Fibroblast of lung (primary cell): ENCODE measurements around the gene CACNA1E. TPM values are rescaled to one million over a fixed set of nuclear protein-coding genes. Genes with fewer than 3 reads are reported as not detected.
"Not testable (repeated sequence)": the region's sequence is repeated elsewhere in the genome, so short reads cannot be mapped to it uniquely, and the experiment has no call there.

ENCODE experiments used
- DNase-seq, 2 donors: peaks; one replicate each; pipeline versions ENCODE4 v3.0.0 to v3.0.0-alpha.2; 2010; ENCODE audit warnings: low read depth in 2 of 2
- H2AFZ ChIP-seq: 2 replicates; pipeline ENCODE4 v1.5.1; 2012; ENCODE audit warnings: low read length, control low read depth, inconsistent platforms
- H3K27ac ChIP-seq: 2 replicates; pipeline ENCODE4 v1.5.1; 2011; ENCODE audit warnings: low read length, control low read depth; ENCODE audit not compliant: insufficient read depth
- H3K27me3 ChIP-seq: 2 replicates; pipeline ENCODE4 v1.5.1; 2011; ENCODE audit warnings: mild to moderate bottlenecking, low read length; ENCODE audit not compliant: control insufficient read depth, insufficient read depth
- H3K36me3 ChIP-seq: 2 replicates; pipeline ENCODE4 v1.5.1; 2011; ENCODE audit warnings: low read length; ENCODE audit not compliant: control insufficient read depth, insufficient read depth
- H3K4me1 ChIP-seq: 2 replicates; pipeline ENCODE4 v1.5.1; 2011; ENCODE audit warnings: low read length; ENCODE audit not compliant: control insufficient read depth, insufficient read depth; ENCODE audit errors: extremely low read depth
- H3K4me2 ChIP-seq: 2 replicates; pipeline ENCODE4 v1.5.1; 2011; ENCODE audit warnings: low read length, control low read depth; ENCODE audit not compliant: insufficient read depth; ENCODE audit errors: extremely low read depth
- H3K4me3 ChIP-seq, 4 experiments: fragments of 200-600 bp in 1 of 4; sonication (generic) in 1 of 4; replicated peaks in 1 of 4; 2 replicates each; pipeline ENCODE4 v1.5.1; 2011 to 2016; ENCODE audit warnings: low read length in 4 of 4, low read depth in 3 of 4, mild to moderate bottlenecking in 3 of 4, control low read depth in 2 of 4, inconsistent platforms in 1 of 4, mixed read lengths in 1 of 4; ENCODE audit not compliant: insufficient read depth in 1 of 4; ENCODE audit errors: control extremely low read depth in 1 of 4
- H3K79me2 ChIP-seq: 2 replicates; pipeline ENCODE4 v1.5.1; 2012; ENCODE audit warnings: mild to moderate bottlenecking, low read length, inconsistent platforms; ENCODE audit not compliant: control insufficient read depth, insufficient read depth
- H3K9ac ChIP-seq: 2 replicates; pipeline ENCODE4 v1.5.1; 2011; ENCODE audit warnings: mild to moderate bottlenecking, low read length, control low read depth; ENCODE audit not compliant: insufficient read depth
- H3K9me3 ChIP-seq: 2 replicates; pipeline ENCODE4 v1.5.1; 2012; ENCODE audit warnings: low read depth, low read length; ENCODE audit not compliant: control insufficient read depth, insufficient read depth
- H4K20me1 ChIP-seq: 2 replicates; pipeline ENCODE4 v1.5.1; 2011; ENCODE audit warnings: low read length; ENCODE audit not compliant: control insufficient read depth, insufficient read depth; ENCODE audit errors: extremely low read depth
- CTCF ChIP-seq, 2 donors: IDR thresholded peaks in 1 of 2; conservative IDR thresholded peaks in 1 of 2; 1 replicate in 1 of 2; 2 replicates in 1 of 2; pipeline ENCODE4 v1.5.1; 2011 to 2012; ENCODE audit warnings: low read length in 2 of 2, control low read depth in 1 of 2, inconsistent platforms in 1 of 2, low read depth in 1 of 2, mild to moderate bottlenecking in 1 of 2
- EZH2 ChIP-seq: IDR thresholded peaks from 2 replicates; pipeline ENCODE4 v1.5.1; 2012; ENCODE audit warnings: low read length, control low read depth, mild to moderate bottlenecking; ENCODE audit errors: missing control alignments
- polyA plus RNA-seq, 2 donors: library from polyadenylated mRNA; depleted of rRNA in 1 of 2; stranded (reverse) in 1 of 2; unstranded in 1 of 2; fragments of >200 nt; gene quantifications; 2 replicates each; pipeline ENCODE4 v1.2.1, GENCODE V29; 2011 to 2012; ENCODE audit warnings: missing spikeins in 1 of 2
- total RNA-seq: library from RNA; depleted of rRNA; stranded (reverse); fragments of >200 nt; gene quantifications from 2 replicates; pipeline ENCODE4 v1.2.1, GENCODE V29; 2014

Gene CACNA1E
- total and polyA plus RNA-seq, 2 donors (not counting 1 experiment from before 2014, with no cell fraction given), result 0.01 TPM; not detected in 1

GRCh38 chr1:181818459-181818858 lies 335.1 kb downstream of the CACNA1E start:
- Histone ChIP-seq H4K20me1 (no peaks in the 10 kb centered on the region), H3K27ac (no peak overlapping the region), H3K4me1 (no peaks in the 10 kb centered on the region), H3K9ac (no peak overlapping the region), H3K27me3 (no peaks in the 10 kb centered on the region), H2AFZ (no peak overlapping the region), H3K4me2 (no peak overlapping the region), H3K9me3 (no peaks in the 10 kb centered on the region), H3K4me3 (no peak overlapping the region), H3K36me3 (no peaks in the 10 kb centered on the region), H3K79me2 (no peaks in the 10 kb centered on the region)
- no peak for TF ChIP-seq CTCF (conservative IDR thresholded peaks at IDR 0.05 in 1 of 2, IDR thresholded peaks at IDR 0.05 in 1 of 2; ENCODE audit: low read depth in 1 of 2, low read length in 2 of 2)
- TF ChIP-seq EZH2, result no peak
- DNase-seq, result no peak

DNA sequence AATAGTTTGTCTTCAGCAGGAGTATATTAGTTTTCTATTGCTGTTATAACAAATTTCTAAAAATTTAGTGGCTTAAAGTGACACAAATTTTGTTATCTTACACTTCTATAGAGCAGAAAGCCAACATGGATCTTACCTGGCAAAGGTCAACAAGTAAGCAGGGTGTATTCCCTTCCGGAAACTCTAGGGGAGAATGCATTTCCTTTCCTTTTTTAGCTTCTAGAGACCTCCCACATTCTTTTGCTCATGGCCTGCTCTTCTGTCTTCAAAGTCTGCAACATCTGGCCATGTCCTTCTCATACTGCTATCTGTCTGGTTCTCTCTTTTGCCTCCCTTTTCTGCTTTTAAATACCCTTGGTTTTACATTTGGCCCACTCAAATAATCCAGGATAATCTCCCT lies 335.6 kb downstream of the CACNA1E start:
- H3K4me1 ChIP-seq, result no peaks in the 10 kb centered on the region
- no peak for DNase-seq

DNA sequence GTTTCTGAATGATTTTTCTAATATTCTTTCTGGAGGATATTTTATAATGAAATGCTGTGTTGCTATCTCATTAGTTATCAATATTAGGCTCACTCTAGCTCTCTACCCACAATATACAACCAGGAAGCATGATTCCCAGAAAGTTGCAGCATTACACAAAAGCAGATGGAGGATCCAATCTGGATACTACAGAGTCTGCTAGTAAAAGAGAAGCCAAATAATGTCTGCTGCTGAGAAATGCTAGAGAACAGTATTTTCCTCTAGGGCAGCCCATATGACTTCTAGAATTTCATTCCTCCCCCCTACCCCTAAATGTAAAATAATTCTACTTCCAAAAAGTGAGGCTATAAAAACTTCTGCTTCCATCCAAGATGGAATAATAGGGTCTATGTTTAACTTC lies 338.4 kb downstream of the CACNA1E start:
- no peak for DNase-seq
- TF ChIP-seq EZH2, result no peak
- no peak for TF ChIP-seq CTCF (conservative IDR thresholded peaks at IDR 0.05 in 1 of 2, IDR thresholded peaks at IDR 0.05 in 1 of 2; ENCODE audit: low read depth in 1 of 2, low read length in 2 of 2)
- H3K9ac ChIP-seq, result no peak overlapping the region

More for the DNA sequence above, 335.6 kb downstream of the CACNA1E start:
- H3K27me3 ChIP-seq, result no peaks in the 10 kb centered on the region
- H3K9me3 ChIP-seq, result no peaks in the 10 kb centered on the region
- H2AFZ ChIP-seq, result no peak overlapping the region
- H3K9ac ChIP-seq, result no peak overlapping the region
- no peak overlapping the region for H3K4me2 ChIP-seq
- no peak overlapping the region for H3K27ac ChIP-seq
- TF ChIP-seq CTCF (conservative IDR thresholded peaks at IDR 0.05 in 1 of 2, IDR thresholded peaks at IDR 0.05 in 1 of 2; ENCODE audit: low read depth in 1 of 2, low read length in 2 of 2) (no peak), EZH2 (no peak)
- H3K4me3 ChIP-seq, result no peak overlapping the region
- no peaks in the 10 kb centered on the region for H3K79me2 ChIP-seq
- H4K20me1 ChIP-seq, result no peaks in the 10 kb centered on the region
- H3K36me3 ChIP-seq, result no peaks in the 10 kb centered on the region

DNA sequence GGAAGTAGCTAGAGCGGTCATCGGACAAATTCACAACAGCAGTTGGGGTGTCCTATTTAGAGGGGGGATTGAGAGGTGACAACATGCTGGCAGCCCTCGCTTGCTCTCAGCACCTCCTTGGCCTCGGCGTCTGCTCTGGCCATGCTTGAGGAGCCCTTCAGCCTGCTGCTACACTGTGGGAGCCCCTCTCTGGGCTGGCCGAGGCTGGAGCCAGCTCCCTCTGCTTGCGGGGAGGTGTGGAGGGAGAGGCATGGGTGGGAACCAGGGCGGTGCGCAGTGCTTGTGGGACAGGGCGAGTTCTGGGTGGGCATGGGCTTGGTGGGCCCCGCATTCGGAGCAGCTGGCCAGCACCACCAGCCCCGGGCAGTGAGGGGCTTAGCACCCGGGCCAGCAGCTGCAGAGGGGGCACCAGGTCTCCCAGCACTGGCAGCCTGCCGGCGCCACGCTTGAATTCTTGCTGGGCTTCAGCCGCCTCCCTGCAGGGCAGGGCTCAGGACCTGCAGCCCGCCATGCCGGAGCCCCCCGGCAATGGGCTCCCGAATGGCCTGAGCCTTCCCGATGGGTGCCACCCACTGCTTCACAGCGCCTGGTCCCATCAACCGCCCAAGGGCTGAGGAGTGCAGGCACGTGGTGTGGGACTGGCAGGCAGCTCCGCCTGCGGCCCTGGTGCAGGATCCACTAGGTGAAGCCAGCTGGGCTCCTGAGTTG lies 349.0 kb downstream of the CACNA1E start:
- H2AFZ ChIP-seq, DNase-seq, H3K4me1 ChIP-seq, H3K79me2 ChIP-seq, H3K4me3 ChIP-seq, H3K4me2 ChIP-seq, H3K27me3 ChIP-seq, H3K36me3 ChIP-seq, H3K9me3 ChIP-seq, H4K20me1 ChIP-seq, H3K27ac ChIP-seq, H3K9ac ChIP-seq: not testable (repeated sequence)

More for the DNA sequence above, 338.4 kb downstream of the CACNA1E start:
- Histone ChIP-seq H3K9me3 (no peaks in the 10 kb centered on the region), H3K27ac (no peak overlapping the region), H3K79me2 (no peaks in the 10 kb centered on the region), H3K4me2 (no peak overlapping the region), H3K4me3 (no peak overlapping the region), H3K36me3 (no peaks in the 10 kb centered on the region), H4K20me1 (no peaks in the 10 kb centered on the region), H2AFZ (no peak overlapping the region), H3K4me1 (no peaks in the 10 kb centered on the region), H3K27me3 (no peaks in the 10 kb centered on the region)
